KOPT-K1 (cell line): Measurements from ENCODE around the gene ABI3.
"Not testable (repeated sequence)": the region's sequence is repeated elsewhere in the genome, so short reads cannot be mapped to it uniquely, and the experiment has no call there.

Source experiments
- H3K27ac ChIP-seq: fragments of 200-600 bp; sonication (generic); 2 replicates; pipeline ENCODE4 v1.5.1; 2016; ENCODE audit warnings: antibody characterized with exemption, mild to moderate bottlenecking, low read depth, low read length; ENCODE audit not compliant: poor library complexity, severe bottlenecking
- H3K36me3 ChIP-seq: fragments of 200-600 bp; sonication (generic); 2 replicates; pipeline ENCODE4 v1.5.1; 2017; ENCODE audit warnings: antibody characterized with exemption, mild to moderate bottlenecking, low read length, moderate library complexity; ENCODE audit not compliant: insufficient read depth
- H3K9me3 ChIP-seq: fragments of 200-600 bp; sonication (generic); 2 replicates; pipeline ENCODE4 v1.5.1; 2017; ENCODE audit warnings: antibody characterized with exemption, low read length, mild to moderate bottlenecking; ENCODE audit not compliant: insufficient read depth, poor library complexity, severe bottlenecking

ABI3 gene, protein sequence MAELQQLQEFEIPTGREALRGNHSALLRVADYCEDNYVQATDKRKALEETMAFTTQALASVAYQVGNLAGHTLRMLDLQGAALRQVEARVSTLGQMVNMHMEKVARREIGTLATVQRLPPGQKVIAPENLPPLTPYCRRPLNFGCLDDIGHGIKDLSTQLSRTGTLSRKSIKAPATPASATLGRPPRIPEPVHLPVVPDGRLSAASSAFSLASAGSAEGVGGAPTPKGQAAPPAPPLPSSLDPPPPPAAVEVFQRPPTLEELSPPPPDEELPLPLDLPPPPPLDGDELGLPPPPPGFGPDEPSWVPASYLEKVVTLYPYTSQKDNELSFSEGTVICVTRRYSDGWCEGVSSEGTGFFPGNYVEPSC

DNA sequence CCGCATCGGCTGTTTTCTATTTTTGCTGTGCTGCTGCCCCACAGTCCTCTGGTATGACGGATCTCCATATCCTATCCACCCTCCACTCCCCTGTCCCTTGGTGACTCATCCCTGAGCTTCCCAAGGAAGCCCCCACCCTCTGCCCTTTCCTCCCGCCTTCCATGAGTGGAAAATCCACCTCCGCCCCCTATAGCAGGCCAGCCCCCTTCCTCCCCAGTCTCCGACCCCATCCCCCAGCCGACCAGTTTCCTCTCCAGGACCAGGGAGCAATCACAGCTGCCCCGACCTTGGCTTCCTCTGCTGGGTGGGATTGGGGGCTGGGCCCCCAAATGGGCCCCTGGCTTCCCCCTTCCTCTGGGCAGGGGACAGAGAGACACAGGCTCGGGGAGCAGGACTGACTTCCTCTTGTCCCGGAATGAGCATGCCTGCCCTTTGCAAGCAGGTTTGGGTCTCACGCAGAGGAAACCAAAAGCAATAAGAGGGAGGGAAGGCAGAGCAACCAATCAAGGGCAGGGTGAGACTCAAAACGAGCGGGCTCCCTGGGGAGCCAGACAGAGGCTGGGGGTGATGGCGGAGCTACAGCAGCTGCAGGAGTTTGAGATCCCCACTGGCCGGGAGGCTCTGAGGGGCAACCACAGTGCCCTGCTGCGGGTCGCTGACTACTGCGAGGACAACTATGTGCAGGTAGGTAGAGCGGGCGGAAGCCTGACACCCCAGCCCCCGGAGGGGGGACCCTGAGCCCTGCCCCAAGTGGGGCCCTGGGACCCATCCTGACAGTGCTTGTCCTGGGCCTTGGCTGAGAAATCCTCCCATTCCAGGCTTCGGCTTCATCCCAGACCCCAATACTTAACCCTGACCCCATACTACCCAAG, at the start of gene ABI3, which contains the start of gene GNGT2:
Gene ABI3 (plus strand): TSS at position 550 of the 872 bp plus-strand sequence. CDS start 18 bp downstream, at position 568.
Gene GNGT2 (minus strand): TSS at position 417 of the 872 bp plus-strand sequence. CDS start 3,152 bp downstream, outside the sequence.
- Histone ChIP-seq H3K9me3 (no peaks in the 10 kb centered on the region), H3K27ac (peak within 1 kb of the TSS; percentile 84), H3K36me3 (peaks cover 11% of the 10 kb centered on the region; the same call in 1 of the 2 replicates)

DNA sequence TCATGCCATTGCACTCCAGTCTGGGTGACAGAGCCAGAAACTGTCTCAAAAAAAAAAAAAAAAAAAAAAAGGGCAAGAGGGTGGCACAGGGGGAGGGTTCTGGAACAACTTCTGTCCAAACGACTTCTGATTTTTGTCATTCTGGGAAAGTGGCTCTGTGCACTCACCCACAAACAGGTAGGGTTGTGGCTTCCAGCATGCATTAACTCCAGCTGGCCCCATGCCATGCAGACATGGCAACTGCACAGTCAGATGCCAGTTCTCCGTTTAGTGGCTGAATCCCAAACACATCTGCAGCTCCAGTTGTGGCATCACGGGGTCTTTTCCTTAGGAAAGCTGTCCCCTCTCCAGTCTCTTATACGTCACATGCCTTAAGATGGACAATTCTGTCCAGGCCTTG, 47.6 kb upstream of the ABI3 start:
- Histone ChIP-seq H3K9me3 (no peaks in the 10 kb centered on the region), H3K27ac (no peak overlapping the region), H3K36me3 (no peaks in the 10 kb centered on the region)

DNA sequence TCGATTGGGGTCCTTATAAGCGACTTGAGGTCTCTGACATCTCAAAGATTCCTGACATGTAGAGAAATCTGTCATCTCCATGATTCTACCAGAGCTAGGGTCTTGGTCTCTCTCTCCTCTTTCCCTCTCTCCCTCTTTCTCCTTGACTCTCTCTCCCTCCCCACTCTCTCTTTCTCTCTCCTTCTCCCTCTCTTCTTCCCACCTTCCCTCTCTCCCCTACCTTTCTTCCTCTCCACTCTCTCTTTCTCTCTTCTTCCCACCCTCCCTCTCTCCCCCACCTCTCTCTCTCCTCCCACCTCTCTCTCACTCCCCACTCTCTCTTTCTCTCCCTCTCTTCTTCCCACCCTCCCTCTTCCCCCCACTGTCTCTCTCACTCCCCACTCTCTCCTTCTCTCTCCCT, 45.4 kb upstream of the ABI3 start:
- peaks cover 19% of the 10 kb centered on the region for H3K9me3 ChIP-seq
- H3K36me3 ChIP-seq, result no peaks in the 10 kb centered on the region
- no peak overlapping the region for H3K27ac ChIP-seq

DNA sequence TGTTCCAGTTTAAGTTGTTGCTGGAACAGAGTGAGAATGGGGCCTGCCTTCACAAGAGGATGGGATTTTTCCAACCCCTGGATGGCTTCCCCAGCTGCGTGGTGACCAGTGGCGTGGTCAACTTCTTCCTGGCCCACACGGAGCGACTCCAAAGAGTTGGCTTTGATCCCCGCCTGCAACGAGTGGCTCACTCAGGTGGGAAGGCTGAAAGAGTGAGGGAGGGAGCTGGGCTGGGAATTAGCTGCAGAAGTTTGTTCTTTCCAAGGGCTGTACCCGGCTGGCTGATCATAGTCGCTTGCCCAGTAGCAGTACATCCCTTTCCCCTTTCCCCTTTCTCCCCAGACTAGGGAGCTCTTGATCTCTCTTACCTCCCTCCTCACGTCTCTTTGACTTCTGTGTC, 41.8 kb upstream of the ABI3 start:
- H3K27ac ChIP-seq, result no peak overlapping the region
- peaks cover 31% of the 10 kb centered on the region for H3K9me3 ChIP-seq
- no peaks in the 10 kb centered on the region for H3K36me3 ChIP-seq

DNA sequence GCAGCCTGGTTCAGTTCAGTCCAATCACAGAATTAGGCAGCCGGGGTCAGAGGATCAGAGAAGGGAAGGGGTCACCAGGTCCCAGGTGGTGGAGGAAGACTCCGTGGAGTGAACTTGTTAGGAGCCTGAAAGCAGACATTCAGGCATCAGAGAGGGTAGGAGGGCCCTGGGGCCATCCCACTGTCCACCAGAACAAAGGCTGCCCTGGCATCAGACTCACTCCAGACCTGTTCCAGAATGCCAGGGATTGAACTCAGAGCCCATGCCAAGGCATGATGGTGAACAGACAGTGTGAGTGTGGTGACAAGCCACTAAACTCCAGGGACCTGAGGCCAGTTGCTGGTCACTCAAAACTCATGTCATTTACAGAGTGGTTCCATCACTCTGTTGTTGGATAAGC, 40.3 kb upstream of the ABI3 start:
- no peak overlapping the region for H3K27ac ChIP-seq
- peaks cover 46% of the 10 kb centered on the region for H3K9me3 ChIP-seq
- H3K36me3 ChIP-seq, result no peaks in the 10 kb centered on the region

DNA sequence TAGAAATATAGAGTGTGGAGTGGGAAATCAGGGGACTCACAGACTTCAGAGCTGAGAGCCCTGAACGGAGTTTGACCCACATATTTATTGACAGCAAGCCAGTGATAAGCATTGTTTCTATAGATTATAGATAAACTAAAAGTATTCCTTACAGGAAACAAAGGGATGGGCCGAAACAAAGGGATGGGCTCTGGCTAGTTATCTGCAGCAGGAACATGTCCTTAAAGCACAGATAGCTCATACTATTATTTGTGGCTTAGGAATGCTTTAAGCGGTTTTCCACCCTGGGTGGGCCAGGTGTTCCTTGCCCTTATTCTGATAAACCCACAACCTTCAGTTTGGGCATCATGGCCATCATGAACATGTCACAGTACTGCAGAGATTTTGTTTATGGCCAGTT, 39.8 kb upstream of the ABI3 start:
- not testable (repeated sequence) for H3K27ac ChIP-seq, H3K36me3 ChIP-seq
- H3K9me3 ChIP-seq, result peaks cover 51% of the 10 kb centered on the region

DNA sequence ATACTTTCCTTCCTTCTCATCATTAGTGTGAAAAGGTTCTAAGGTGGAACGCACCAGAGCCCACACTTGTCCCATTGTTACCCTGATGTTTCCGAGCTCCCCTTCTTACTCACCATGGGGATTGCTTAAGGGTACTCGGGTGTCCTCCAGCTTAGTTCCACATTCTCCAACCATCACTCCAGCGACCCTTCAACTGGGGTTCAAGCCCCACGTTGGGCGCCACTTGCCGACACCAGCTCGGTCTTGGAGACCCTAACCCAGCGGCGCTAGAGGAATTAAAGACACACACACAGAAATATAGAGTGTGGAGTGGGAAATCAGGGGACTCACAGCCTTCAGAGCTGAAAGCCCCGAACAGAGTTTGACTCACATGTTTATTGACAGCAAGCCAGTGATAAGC, 34.5 kb upstream of the ABI3 start:
- not testable (repeated sequence) for H3K27ac ChIP-seq, H3K36me3 ChIP-seq
- peaks cover 44% of the 10 kb centered on the region for H3K9me3 ChIP-seq

DNA sequence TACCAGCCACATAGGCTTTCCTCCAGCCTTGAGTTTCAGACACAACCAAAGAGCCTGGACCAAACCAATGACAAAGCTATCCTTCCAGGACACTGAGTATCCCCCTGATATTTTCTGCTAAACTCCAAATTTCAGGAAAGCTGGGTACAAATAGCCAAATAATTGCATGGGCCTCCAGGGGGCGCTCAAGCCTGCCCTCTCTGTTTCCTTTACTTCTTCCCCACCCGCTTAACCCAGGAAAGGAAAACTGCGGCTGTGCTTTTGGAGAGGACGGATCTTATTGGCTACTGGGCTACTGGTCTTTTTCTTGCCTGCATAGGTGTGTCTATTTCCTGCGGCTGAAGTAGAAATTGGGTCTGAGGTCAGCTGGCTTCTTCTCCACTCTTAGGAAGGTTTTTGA, 30.2 kb upstream of the ABI3 start:
- no peaks in the 10 kb centered on the region for H3K36me3 ChIP-seq
- H3K9me3 ChIP-seq, result peaks cover 52% of the 10 kb centered on the region

DNA sequence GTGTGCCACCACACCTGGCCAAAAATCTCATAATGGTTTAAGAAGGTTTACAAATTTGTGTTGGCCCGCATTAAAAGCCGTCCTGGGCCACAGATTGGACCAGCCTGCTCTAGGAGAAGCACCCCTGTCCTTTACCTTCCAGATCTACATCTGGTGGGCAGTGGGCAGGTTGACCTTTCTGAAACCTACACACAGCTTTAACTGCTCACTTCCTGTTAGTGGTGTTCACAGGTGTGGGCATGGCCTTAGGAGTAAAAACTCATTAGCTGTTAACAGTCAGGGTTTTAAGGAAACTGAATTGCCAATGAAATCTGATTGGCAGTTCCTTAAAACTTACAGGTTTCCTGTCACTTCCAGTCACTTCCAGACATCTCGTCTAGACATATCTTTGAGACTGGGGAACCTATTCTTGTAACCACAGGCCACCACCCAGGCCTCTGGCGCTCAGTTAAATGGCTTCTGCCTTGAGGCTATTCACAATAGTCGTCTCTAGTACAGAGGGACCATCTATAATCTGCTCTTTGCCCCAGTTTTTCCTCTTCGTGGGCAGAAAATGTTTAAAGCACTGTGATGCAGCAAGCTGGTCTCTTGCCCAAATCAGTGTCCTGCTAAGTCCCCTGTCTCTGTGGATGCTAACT, 29.4 kb upstream of the ABI3 start:
- H3K36me3 ChIP-seq, result no peaks in the 10 kb centered on the region
- peaks cover 52% of the 10 kb centered on the region for H3K9me3 ChIP-seq
- no peak overlapping the region for H3K27ac ChIP-seq

More for the DNA sequence above, 30.2 kb upstream of the ABI3 start:
- no peak overlapping the region for H3K27ac ChIP-seq

DNA sequence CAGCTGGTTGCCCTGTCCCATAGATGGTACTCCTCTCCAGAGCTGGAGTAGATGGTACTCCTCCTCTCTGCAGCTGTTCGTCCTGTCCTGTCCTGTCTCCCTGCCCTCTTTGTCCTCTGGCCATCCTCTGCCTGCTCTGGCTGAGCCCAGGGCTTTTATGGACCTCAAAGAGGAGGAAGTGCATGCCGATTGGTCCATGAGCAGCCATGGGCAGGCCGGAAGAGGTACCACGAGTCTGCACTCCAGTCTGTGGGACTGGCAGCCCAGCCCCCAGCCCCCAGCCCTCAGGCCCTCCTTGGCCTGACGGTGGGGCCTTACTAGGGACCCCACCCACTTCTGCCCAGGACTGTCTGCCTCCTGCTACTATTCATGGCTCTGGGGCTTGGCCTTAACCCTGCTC, 27.2 kb upstream of the ABI3 start:
- Histone ChIP-seq H3K36me3 (no peaks in the 10 kb centered on the region), H3K27ac (no peak overlapping the region), H3K9me3 (peaks cover 38% of the 10 kb centered on the region)

DNA sequence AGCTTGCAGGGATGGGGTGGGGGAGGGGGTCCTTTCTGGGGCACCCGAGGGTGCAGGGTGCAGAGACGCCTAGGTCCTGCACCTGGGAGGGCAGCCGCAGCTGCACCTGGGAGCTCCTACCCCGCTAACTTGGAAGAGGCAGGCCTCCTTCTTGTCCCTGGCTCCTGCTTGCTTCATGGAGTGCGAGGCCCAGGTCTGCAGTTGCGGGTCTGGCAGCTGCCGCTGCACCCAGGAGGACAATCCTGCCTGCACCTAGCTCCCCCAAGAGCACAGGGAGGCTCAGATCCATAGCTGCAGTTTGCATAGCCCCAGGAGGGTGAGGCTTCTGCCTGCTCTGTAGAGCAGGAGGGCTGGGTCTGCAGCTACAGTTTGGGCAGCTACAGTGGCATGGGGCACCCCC, 26.7 kb upstream of the ABI3 start:
- H3K27ac ChIP-seq, result no peak overlapping the region
- peaks cover 38% of the 10 kb centered on the region for H3K9me3 ChIP-seq
- H3K36me3 ChIP-seq, result no peaks in the 10 kb centered on the region

DNA sequence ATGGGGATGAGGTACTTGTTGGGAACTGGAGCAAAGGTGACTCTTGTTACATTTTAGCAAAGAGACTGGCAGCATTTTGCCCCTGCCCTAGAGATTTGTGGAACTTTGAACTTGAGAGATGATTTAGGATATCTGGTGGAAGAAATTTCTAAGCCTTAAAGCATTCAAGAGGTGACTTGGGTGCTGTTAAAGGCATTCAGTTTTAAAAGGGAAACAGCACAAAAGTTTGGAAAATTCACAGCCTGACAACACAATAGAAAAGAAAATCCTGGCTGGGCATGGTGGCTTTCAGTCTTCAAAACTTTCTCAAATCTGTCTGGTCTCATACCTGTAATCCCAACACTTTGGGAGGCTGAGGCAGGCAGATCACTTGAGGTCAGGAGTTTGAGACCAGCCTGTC, 26.0 kb upstream of the ABI3 start:
- H3K27ac ChIP-seq, H3K36me3 ChIP-seq: not testable (repeated sequence)
- H3K9me3 ChIP-seq, result peaks cover 38% of the 10 kb centered on the region

DNA sequence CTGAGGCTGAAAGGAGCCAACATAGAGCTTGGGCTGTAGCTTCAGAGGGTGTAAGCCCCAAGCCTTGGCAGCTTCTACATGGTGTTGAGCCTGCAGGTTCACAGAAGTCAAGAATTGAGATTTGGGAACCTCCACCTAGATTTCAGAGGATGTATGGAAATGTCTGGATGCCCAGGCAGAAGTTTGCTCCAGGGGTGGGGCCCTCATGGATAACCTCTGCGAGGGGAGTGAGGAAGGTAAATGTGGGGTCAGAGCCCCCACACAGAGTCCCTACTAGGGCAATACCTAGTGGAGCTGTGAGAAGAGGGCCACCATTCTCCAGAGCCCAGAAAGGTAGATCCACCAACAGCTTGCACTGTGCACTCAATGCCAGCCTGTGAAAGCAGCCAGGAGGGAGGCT, 25.1 kb upstream of the ABI3 start:
- H3K36me3 ChIP-seq, H3K27ac ChIP-seq: not testable (repeated sequence)
- peaks cover 38% of the 10 kb centered on the region for H3K9me3 ChIP-seq

DNA sequence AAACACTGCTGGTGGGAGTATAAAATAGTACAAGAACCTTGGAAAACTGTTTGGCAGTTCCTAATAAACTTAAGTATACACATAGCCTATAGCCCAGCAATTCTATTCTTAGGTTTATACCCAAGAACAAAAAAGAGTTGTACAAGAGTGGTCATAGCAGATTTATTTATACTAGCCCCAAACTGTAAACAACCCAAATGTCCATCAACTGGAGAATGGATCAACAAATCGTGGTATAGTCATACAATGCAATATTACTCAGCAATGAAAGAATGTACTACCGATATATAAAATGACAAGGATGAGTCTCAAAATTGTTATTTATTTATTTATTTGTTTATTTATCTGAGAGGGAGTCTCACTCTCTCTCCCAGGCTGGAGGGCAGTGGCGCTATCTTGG, 23.2 kb upstream of the ABI3 start:
- Histone ChIP-seq H3K36me3 (no peaks in the 10 kb centered on the region), H3K27ac (no peak overlapping the region), H3K9me3 (peaks cover 38% of the 10 kb centered on the region)

DNA sequence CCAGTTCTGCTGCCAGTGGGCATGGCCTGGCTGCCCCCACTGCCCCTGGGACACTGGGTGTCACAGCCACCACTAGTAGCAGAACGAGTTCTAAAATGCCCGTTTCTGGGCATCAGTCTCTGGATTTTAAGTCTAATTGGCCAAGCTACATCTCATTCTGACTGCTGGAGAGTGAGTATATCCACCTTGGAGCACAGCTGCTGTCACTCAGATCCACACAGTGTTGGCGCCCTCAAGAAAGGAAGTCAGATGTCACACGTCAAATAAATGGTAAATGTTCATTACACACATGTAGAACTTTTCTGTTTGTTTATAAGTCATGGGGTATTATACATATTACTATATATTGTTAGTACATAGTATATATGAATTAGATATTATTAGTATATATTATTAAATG, 19.6 kb upstream of the ABI3 start:
- no peaks in the 10 kb centered on the region for H3K36me3 ChIP-seq

More for the DNA sequence above, 19.6 kb upstream of the ABI3 start:
- H3K9me3 ChIP-seq, result peaks cover 5% of the 10 kb centered on the region
- H3K27ac ChIP-seq, result peak overlapping the region; percentile 35
